Activated T-cell treated with anti-CD3 and anti-CD28 coated beads for 4 hours (primary cell): ENCODE results near the gene RANBP1.

Experiments
- DNase-seq: peaks from one replicate; pipeline ENCODE4 v3.0.0-alpha.2; 2020

The RANBP1 gene

DNA sequence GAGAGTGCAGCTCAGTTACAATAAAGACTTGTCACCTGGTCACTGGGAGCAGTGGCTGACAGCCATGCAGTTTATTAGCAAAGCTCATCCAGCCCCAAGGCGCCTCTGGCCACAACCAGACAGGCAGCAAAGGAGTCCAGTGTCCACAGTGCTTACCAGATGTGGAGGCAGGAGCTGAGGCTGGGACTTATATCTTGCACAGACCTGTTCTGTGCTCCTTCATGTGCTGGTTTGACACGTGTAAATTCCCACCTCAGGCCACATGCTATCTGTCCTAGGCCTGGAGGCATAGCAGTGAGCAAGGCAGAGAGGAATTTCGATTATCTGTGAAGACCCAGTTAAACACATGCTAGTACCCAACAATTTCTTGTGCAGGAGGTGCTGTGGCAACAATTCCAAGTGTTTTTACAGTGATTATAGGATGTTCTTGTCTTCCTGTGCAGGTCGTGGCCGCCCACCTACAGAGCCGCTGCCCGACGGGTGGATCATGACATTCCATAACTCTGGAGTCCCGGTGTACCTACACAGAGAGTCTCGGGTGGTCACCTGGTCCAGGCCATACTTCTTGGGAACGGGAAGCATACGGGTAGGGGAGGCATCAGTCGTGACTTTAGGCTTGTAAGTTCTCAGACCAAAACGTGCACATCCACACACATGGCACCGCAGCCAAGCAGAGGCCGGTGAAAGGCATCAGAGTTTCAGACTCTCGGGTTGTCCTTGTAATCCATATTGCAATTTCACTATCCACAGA, 26.5 kb upstream of the RANBP1 start:
- DNase-seq = no peak

DNA sequence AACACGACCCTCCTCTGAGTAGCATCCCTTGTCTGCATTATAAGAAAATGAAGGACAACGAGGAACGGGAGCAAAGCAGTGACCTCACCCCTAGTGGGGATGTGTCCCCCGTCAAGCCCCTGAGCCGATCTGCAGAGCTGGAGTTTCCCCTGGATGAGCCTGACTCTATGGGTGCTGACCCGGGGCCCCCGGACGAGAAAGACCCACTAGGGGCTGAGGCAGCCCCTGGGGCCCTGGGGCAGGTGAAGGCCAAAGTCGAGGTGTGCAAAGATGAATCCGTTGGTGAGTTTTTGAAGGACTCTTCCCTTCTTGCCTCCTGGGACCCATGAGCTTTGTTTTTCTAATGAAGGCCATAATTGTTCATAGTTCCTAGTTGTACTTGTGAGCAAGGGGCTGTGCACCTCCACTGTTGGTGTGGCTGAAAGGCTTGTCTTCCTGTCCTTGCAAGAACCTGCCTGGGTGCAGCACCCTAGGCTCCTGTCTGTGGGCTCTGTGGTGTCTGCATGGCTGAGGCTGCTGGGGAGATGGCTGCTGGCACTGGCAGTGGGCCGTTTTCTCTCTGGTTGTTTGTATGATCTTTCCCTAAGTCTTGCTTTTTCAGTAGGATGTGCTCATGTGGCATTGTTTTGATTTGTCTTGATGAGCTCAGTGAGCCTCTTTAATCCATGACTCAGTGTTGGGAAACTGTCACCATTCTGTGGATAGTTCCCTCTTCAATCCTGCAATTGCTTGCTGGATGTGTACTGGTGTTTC, 25.8 kb upstream of the RANBP1 start:
- DNase-seq = no peak

DNA sequence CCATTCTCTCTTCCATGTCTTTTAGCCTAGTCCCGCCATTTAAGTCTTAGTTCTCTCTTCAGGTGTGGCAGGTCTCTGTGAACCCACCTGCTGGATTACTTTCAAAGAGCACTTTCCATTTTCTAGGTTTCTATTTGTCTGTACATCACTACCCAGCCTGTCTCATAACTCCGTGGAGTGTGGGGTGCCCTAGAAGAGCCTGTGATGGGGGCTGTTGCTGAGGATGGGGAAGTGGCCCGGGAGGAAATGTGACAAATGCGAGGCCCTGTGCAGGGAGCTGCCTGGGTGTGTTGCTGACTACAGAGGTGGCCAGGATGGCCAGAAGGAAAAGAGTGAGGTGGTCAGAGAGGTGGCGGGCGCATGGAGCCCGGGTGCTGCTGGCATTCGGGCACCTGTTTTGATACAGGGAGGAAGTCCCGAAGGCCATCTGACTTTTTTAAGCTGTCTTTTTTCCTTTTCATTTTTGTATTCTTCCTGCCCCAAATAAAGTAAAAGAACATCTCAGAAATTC, 25.1 kb upstream of the RANBP1 start:
- no peak for DNase-seq

DNA sequence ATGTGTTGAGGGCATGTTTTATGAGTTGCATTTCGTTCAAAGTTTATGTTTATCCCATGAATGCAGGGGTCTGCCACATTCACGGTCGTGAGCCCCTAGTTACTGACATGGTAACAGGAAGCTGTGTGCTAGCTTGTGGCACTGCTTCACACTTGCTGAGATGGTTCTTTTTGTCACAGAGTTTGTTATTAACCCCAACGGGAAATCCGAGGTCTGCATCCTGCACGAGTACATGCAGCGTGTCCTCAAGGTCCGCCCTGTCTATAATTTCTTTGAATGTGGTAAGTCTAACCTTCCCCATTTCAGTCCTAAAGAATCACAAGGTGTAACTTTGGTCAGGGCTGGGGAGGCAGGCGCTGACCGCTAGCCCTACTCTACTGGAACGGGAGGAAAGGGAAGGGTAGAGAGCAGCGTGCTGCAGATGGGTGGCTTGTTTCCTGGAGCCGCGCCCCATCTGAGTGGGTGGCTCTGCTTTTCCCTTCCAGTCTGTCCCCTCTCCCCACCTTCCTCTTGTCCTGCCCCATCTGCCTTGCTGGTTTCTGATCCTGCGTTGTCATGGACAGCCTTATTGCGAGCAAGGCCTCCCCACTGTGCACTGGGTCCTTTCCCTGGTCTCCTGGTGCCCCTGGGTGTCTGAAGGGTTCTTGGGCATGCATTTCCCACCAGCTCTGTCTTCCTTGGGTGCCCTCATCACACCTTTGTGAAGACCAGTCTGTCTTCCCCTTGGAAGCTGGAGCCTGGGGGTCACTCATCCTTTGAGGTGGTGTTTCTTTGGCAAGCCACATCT, 24.0 kb upstream of the RANBP1 start:
- no peak for DNase-seq

DNA sequence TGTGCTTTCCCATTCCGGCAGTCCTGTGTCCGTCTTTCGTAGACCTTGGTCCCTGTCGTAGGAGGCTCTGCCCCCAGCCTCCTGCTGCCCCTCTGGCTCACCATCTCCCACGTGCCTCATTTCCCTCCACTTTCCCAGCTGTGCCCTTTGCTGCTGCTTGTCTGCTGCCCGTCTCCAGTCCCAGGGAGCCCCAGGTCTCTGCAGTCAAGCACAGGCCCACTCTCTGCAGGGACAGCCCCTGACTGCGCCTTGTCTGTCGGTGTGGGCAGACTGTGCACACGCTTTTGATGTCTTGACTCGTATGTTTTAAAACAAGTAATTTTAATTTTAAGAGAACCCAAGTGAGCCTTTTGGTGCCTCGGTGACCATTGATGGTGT, 23.4 kb upstream of the RANBP1 start:
- no peak for DNase-seq

DNA sequence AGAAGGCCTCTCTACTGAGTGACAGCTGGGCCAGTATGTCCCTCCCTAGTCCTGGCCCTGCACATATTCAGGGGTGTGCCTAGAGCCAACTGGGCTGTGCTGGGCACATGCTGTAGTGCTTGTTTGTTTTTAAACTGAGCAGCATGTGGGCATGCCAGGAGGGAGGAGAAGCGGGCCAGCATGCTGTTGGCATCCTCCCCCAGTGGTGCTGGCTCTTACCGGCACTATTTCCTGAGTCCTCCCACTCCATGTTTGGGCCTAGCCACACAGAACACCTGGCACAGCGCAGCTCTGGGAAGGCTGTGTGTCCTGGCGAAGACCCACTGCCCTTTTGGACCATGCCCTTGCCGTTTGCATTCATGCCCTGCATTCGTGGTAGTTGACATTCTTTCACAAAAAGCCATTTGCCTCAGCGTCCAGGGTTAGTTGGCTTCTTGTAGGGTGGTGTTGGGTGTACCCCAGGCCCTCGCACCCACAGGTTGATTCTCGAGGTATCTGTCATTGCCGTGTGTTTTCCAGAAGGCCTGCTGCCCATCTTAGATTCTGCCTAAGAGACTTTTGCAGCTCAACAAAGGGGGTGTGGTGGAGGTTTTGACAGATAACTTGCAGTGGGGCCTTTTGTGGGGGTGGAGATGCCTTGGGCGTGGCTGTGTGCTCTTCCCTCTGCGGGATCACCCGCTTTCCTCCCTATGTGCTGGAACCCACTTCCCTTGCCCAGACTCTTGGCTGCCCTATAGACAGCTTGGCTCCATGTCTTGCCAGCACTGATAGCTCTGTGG, 22.3 kb upstream of the RANBP1 start:
- DNase-seq = no peak

DNA sequence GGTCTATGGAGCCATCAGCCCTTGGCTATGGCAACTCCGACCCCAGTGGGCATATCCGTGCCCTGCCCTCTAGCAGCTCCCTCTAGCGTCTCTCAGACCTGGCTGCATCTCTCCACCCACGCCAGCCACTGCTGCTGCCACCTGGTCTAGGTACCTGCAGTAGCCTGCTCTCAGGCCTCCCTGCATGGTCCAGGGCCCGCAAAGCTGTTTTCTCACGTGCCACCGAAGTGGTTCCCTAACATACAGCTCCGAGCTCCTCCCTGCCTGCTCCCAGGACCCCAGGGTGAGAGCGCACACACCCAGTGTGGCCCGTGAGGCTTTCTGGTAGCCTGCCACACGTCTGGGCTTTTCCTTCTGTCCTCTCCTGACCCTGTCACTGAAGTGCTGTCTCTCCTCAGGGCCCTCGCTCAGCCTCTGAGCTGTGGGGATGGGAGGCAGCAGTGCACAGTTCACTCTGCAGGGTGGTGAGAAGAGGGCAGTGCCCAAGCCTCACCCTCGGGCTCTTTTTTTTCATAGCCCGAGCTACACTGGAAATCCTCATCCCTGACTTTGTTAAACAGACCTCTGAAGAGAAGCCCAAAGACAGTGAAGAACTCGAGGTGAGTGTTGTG, 21.6 kb upstream of the RANBP1 start:
- no peak for DNase-seq

DNA sequence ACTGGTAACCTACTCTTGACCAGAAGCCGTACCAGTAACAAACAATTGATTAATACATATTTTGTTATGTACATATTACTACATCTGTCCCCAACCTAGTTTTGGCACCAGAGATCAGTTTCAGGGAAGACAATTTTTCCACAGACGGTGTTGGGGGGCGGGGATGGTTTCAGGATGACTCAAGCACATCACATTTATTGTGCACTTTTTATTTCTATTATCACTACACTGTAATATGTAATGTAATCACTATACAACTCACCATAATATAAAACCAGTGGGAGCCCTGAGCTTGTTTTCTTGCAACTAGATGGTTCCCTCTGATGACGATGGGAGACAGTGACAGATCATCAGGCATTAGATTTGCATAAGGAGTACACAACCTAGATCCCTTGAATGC, 20.4 kb upstream of the RANBP1 start:
- no peak for DNase-seq

DNA sequence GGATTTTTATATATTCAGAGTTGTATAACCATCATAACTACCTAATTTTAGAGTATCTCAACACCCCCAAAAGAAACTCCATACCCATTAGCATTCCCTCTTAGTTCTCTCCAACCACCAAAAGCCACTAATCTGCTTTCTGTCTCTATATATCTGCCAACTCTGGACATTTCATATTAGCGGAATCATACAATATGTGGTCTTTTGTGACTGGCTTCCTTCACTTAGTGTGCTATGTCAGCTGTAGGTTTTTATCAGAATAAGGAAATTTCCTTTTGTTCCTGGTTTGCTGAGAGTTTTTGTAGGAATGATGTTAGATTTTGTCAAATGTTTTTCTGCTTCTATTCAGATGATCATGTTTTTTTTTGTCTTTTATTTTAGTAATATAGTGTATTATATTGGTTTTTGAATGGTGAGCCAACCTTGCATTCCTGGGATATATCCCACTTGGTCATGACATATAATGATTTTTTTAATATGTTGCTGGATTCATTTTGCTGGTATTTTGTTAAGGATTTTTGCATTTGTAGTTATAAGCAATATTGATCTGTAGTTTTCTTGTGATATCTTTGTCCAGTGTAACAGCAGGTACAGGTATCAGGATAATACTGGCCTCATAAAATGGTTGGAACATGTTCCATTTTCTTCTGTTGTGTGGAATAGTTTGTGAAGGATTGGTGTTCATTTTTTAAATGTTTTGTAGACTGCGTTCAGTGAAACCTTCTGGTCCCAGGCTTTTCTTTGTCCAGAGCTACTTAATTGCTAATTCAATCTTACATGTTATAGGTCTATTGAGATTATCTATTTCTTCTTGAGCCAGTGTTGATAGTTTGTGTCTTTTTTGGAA, 19.1 kb upstream of the RANBP1 start:
- DNase-seq = no peak

DNA sequence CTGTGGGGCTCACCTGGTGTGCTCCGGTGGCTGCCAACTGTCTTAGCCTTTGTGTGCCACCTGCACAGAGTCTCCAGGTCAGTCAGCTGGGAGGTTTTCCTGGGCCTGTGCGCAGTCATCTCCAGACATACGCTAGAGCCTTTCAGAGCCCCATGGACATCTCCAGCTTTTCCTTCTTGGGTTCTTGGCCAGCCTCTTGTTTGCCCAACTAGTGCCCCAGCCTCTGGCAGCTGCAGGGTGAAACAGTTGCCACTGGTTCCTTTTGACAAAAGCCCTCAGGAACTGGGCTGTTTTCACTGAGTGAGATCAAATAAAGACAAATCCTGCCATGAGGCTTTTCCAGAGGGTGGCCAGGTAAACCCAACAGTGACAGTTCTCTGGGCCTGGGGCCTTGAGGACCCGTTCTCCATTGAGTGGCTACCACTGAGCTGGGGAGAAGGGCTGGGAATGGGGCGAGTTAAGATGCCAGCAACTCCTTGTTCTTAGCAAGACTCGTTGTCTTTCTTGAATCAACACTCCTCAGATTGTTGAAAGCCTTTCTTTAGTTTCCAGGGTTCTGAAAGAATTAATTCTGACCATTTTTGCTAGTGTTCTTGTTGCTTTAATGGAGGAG, 16.7 kb upstream of the RANBP1 start:
- DNase-seq = no peak

DNA sequence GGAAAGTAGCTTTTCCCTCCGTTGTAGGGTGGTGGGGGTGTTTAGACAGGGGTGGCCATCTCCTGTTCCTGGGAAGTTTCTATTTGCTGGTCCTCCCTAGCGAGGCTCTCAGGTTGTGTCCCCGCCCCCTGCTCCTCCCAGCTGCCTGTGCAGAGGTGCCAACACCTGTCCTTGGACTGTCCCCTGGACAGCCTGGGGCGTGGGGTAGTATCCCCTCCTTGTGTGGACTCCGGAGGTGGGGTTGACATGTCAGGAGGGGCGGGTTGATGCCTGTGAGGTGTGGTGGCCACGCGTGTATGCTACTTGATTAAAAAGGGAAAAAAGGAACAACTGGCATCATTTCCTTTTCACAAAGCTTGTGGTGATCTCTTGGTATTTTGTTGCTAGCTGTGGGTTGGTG, 14.3 kb upstream of the RANBP1 start:
- no peak for DNase-seq

DNA sequence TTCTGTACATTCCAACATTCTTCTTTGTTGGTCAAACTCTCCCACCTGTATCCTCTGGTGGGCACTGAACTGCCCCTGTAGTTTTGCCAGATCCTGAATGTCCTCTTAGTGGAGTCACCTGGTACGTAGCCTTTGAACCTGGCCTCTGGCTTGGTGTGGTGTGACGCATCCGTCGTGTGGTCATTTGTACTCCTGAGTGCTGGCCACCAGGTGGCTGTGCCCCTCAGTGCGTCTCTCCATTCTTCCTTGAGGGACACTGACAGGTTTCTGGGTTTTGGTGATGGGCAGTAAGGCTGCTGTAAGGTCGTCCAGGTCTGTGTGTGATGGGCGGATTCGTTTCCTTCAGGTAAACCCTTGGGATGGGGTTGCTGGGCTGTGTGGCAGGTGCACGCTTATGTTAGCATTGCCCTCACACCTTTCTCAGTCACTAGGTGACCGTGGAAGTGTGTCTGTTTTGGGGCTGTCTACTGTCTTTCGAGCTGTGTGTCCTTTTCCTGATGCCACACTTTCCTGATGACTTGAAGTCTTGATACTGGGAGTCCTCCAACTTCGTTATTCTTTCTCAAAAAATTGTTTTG, 13.6 kb upstream of the RANBP1 start:
- no peak for DNase-seq

DNA sequence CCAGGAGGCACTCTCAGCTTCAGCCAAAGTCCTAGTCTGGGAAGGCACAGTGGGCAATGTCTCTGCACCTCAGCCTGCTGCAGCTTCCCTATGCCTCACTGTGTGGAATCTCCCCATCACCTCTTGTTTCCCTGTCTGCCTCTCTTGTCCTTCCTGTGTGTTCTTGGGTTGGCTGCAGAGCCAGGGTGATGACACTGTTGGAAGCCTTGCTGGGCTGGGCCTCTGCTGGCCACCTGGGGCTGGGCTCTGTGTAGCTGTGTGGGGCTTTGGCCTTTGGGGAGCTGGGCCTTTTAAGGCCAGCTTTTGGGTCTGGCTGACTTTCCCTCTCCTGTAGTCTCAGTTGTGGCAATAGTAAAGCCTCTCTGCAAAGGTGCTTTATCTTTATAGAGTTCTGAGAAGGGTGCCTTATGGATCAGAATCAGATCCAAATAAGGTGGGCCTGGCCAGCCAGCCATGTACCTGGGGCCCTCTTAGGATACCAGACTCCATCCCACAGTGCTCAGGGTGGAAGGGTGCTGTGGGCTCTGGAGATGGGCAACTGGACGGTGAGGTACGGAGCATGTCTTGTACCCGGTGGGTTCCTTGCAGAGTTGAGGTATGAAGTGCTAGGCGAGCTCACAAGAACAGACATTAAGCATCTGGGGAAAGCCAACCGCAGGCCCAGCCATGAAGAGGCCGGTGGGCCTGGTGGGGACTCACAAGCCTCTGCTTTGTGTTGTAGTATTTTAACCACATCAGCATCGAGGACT, 10.3 kb upstream of the RANBP1 start:
- DNase-seq = no peak

DNA sequence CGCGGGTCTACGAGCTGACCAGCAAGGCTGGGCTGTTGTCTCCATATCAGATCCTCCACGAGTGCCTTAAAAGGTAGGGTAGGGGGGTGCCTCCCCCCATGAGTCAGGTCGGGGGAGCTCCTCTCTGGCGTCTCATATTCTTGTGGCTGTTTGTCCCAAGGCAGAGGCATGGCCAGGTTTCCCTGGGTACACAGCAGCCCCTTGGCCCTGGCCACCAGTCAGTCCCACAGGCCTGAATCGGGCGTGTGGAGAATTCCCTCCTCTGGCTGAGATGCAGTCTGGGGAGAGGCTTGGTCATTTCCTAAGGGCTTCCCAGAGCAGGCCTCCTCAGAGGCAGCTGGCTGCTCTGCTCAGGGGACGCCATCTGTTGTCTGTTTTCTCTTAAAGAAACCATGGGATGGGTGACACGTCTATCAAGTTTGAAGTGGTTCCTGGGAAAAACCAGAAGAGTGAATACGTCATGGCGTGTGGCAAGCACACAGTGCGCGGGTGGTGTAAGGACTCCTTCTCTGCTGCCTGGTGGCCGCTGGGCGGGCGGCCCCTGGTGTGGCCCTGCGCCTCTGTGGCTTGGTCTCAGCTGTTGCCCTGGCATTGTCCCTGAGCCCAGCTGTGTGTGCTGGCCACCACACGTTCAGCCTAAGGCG, 9.6 kb upstream of the RANBP1 start:
- DNase-seq = no peak

DNA sequence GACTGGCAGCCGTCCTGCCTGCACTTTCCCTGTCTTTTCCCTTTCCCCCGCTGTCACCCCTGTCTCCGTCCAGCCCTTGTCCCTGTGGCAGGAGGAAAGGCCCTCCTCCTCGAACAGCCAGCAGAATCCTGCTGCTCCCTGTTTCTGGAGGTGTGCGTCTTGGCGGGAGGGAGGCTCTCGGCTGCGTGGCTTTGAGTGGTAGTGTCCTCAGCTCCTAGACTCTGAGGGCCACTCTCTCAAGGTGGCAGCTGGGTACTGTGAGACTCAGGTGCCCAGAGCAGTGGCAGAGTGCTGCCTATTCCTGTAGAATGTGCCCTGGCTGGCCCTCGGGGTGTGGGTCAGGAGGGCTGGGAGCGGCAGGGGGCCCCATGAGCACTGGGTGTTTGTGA, 9.1 kb upstream of the RANBP1 start:
- DNase-seq = no peak

DNA sequence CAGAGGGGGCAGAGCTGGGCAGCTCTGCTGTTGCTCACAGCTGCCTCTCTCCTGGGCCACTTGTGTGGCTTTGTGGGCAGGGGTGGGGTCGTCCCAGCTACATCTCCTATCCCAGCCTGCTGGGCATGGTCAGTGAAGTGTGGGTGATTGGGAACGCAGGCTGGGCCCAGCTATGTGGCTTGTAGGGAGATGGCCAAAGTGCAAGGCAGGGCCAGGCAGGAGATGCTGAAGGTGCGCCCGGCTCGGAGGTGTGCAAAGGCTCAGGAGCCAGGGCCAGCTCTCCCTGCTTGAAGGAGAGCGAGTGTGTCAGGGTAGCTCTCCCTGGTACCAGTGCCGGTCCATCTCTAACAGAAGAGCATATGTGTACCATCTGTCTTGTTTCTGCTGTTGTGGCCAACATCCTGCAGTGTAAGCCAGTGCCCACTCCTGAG, 8.4 kb upstream of the RANBP1 start:
- no peak for DNase-seq

DNA sequence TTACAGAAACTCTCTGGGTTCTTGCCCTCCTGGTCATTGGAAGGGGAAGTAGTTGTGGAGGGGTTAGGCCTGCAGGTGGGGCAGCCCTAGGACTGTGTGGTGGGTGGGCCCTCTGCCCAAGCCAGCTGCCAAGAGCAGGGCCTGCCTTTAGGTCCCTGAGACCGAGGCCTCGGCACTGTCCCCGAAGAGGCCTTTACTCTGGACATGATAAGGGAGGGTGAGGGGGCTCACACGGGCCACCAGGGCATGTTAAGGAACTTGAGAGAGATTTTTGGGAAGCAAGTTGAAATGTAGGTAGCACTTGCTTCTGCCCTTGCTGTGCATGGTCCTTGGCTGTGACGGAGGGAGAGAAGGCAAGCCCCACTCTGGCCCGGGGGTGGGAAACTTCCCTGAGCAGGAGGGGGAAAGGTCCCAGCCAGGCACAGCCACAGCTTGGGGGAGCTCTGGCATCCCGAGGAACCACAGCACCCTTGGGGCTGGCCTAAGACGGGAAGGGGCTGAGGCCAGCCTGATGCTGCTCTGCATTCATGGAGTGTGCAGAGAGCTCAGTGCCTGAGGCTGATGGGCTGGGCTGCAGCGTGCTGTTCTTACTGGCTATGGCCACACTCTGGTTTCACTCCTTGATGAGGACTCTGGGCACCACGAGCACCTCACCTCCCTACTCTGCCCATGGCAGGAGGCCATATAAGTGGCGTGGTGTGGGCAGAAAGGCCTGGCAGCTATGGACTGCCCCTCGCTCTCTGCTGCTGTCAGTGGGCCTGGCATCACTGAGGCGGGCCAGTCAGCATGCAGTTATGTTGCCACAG, 7.8 kb upstream of the RANBP1 start:
- DNase-seq = no peak

DNA sequence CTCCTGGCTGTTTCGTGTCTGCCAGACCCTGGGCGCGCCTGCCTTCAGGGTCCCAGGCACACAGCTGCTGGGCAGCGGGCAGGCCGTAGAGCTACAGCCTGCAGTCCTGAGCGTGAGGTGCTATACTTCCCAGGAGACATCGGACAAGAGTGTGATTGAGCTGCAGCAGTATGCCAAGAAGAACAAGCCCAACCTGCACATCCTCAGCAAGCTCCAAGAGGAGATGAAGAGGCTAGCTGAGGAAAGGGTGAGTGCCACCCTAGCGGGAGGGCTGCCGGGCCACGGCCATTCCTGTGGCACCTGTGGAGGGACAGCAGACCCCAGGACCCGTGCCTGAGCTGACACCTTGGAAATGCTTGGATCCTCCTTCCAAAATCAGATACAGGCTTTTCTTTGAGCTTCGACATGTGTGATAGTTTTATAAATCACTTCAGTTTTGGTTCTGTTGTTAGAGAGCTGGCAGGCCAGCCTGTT, 7.1 kb upstream of the RANBP1 start:
- no peak for DNase-seq
